Measurements from ENCODE around the gene GSTA1.
"Not testable (repeated sequence)": the region's sequence is repeated elsewhere in the genome, so short reads cannot be mapped to it uniquely, and the experiment has no call there.

GSTA1 gene

DNA sequence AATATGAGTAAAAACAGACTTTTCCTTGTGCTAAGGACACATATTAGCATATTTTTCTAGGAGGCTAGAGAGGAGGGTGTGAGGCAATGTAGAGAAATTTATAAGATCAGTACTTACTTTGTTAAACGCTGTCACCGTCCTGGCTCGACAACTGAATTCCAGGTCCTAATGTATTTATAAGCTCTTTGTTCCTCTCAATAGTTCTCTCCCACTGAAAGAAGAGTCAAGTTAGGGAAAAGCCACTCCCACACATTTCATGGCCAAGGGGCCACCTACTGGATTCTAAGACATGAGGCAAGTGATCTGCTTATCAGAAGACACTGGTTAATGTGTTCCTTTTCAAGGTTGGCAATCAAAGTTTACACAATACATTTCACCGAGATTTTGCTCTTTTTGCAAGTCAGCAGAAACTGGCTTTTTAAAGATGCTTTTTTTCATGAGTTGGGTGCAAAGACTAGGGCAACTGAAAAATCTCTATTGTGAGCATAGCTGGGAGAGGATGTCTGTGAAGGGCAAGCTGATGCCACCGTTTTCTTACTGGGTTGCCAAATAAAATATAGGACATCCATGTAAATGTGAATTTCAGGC is at the start of gene GSTA1:
Gene GSTA1 (minus strand): TSS at position 149 of the 588 bp plus-strand sequence. CDS start 4,549 bp downstream, outside the sequence.
- intact Hi-C loops (cut with DNase I; ENCODE audit: low total_unique reads); H3K27ac ChIP-seq: not testable (repeated sequence)

GRCh38 chr6:52849137-52849536 is 45.5 kb upstream of the GSTA1 start:
- DNase-seq = no peak

More for the DNA sequence above, at the start of gene GSTA1:
- not testable (repeated sequence) for H3K4me3 ChIP-seq, H3K4me1 ChIP-seq, H3K36me3 ChIP-seq, H3K27me3 ChIP-seq, DNase-seq, H3K9me3 ChIP-seq

GRCh38 chr6:52846002-52846401 is 42.4 kb upstream of the GSTA1 start:
- Histone ChIP-seq H3K27ac (no peak overlapping the region), H3K9me3 (no peaks in the 10 kb centered on the region), H3K4me3 (no peak overlapping the region), H3K27me3 (no peaks in the 10 kb centered on the region), H3K4me1 (no peaks in the 10 kb centered on the region), H3K36me3 (no peaks in the 10 kb centered on the region)
- DNase-seq = no peak
- intact Hi-C loops (cut with DNase I; ENCODE audit: low total_unique reads) = no loop called here
- TF ChIP-seq CTCF (IDR thresholded peaks at IDR 0.05) = no peak

More at GRCh38 chr6:52849137-52849536, 45.5 kb upstream of the GSTA1 start:
- no peaks in the 10 kb centered on the region for H3K27me3 ChIP-seq
- H3K36me3 ChIP-seq = no peaks in the 10 kb centered on the region
- H3K9me3 ChIP-seq = no peaks in the 10 kb centered on the region
- intact Hi-C loops (cut with DNase I; ENCODE audit: low total_unique reads) = no loop called here
- no peak for TF ChIP-seq CTCF (IDR thresholded peaks at IDR 0.05)
- H3K27ac ChIP-seq = no peak overlapping the region
- H3K4me1 ChIP-seq = no peaks in the 10 kb centered on the region
- H3K4me3 ChIP-seq = no peak overlapping the region

DNA sequence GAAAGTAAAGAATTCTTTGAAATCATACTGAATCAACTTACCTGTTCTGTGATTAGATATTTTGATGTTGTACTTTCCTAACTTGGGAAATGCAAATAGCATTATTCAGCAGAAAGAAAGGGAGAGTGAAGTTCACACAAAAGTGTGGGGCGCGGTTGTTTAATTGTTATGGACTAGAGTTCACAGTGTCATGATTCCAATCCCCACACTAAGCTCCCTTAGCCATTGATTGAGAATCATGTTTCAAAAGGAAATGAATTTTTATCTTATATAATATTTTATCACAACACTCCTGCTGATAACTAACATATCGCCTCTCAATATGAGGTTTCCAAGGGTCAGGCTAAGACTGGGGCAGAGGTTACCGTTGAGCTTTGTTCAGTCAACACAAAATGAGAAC is 40.0 kb upstream of the GSTA1 start:
- H3K9me3 ChIP-seq = no peaks in the 10 kb centered on the region
- DNase-seq = no peak
- no peaks in the 10 kb centered on the region for H3K36me3 ChIP-seq
- no peak for TF ChIP-seq CTCF (IDR thresholded peaks at IDR 0.05)
- no peaks in the 10 kb centered on the region for H3K27me3 ChIP-seq
- H3K4me1 ChIP-seq = no peaks in the 10 kb centered on the region
- intact Hi-C loops (cut with DNase I; ENCODE audit: low total_unique reads) = no loop called here
- no peak overlapping the region for H3K4me3 ChIP-seq
- H3K27ac ChIP-seq = no peak overlapping the region

GRCh38 chr6:52840763-52841585 is 37.4 kb upstream of the GSTA1 start, which contains the start of gene GSTA5:
Gene GSTA5 (minus strand): TSS chr6:52840813.
- H3K9me3 ChIP-seq = no peaks in the 10 kb centered on the region
- no peak within 1 kb of the TSS for H3K4me3 ChIP-seq
- intact Hi-C loops (cut with DNase I; ENCODE audit: low total_unique reads) = no loop called here
- H3K4me1 ChIP-seq = no peaks in the 10 kb centered on the region
- no peak within 1 kb of the TSS for H3K27ac ChIP-seq
- no peak for DNase-seq
- TF ChIP-seq CTCF (IDR thresholded peaks at IDR 0.05) = no peak
- no peaks in the 10 kb centered on the region for H3K36me3 ChIP-seq
- H3K27me3 ChIP-seq = no peaks in the 10 kb centered on the region
